ENCODE results near the gene CFAP20. TPM values are rescaled to one million over a fixed set of nuclear protein-coding genes. Genes with fewer than 3 reads are reported as not detected.

CFAP20 gene
- total and polyA plus RNA-seq, 2 experiments from 2014 or later: 61.1 to 81.7 TPM

- TF ChIP-seq EZH2phosphoT487 (IDR thresholded peaks at IDR 0.05; ENCODE audit: unreplicated experiment) (no peak), ZNF331 (CRISPR knock-in tag; IDR thresholded peaks at IDR 0.05; ENCODE audit: low read depth) (no peak), CTCF (conservative IDR thresholded peaks at IDR 0.05; ENCODE audit: low read depth in 2 of 2) (no peak), REST (IDR thresholded peaks at IDR 0.05; ENCODE audit: unreplicated experiment) (no peak), STAT1 (IDR thresholded peaks at IDR 0.05; ENCODE audit: unreplicated experiment) (no peak), ETS1 (IDR thresholded peaks at IDR 0.05) (no peak), JUNB (IDR thresholded peaks at IDR 0.05; ENCODE audit: unreplicated experiment) (no peak), EZH2 (IDR thresholded peaks at IDR 0.05; ENCODE audit: low read depth, unreplicated experiment) (no peak), ZNF462 (CRISPR knock-in tag; IDR thresholded peaks at IDR 0.05) (no peak), CREB1 (CRISPR knock-in tag; IDR thresholded peaks at IDR 0.05; ENCODE audit: low read depth) (no peak), POLR2AphosphoS5 (IDR thresholded peaks at IDR 0.05; ENCODE audit: low read depth) (no peak), NANOG (IDR thresholded peaks at IDR 0.05; ENCODE audit: borderline replicate concordance) (no peak), ZNF114 (CRISPR knock-in tag; IDR thresholded peaks at IDR 0.05) (no peak)
- no peak for DNase-seq (ENCODE audit: low spot score)
- peaks cover 26% of the 10 kb centered on the region for H3K4me1 Mint-ChIP-seq
Measured at GRCh38 chr16:58102665-58103392, 26.4 kb downstream of the CFAP20 start.

More at GRCh38 chr16:58102665-58103392, 26.4 kb downstream of the CFAP20 start:
- Histone ChIP-seq H2AFZ (no peak overlapping the region), H3K27me3 (ENCODE audit: insufficient read depth) (no peaks in the 10 kb centered on the region), H4K20me1 (replicated peaks; ENCODE audit: insufficient read depth) (no peaks in the 10 kb centered on the region), H3K79me2 (replicated peaks; ENCODE audit: insufficient read depth) (no peaks in the 10 kb centered on the region), H3K36me3 (ENCODE audit: insufficient read depth) (no peaks in the 10 kb centered on the region), H3K9me2 (ENCODE audit: insufficient read depth) (no peaks in the 10 kb centered on the region), H3F3A (replicated peaks; ENCODE audit: low read depth) (no peaks in the 10 kb centered on the region), H3K4me1 (ENCODE audit: insufficient read depth) (peaks cover 19% of the 10 kb centered on the region), H3K27ac (ENCODE audit: low read depth) (no peak overlapping the region), H3K4me3 (no peak overlapping the region), H3K4me2 (no peak overlapping the region)
- Mint-ChIP-seq H3K4me3 (no peak overlapping the region), H3K9me3 (no peaks in the 10 kb centered on the region; the same call in 2 of the 3 replicates), H3K36me3 (ENCODE audit: low read depth) (no peaks in the 10 kb centered on the region), H3K27me3 (ENCODE audit: insufficient read depth, low read depth, poor library complexity) (peaks cover 23% of the 10 kb centered on the region), H3K27ac (no peak overlapping the region)
- ATAC-seq: no peak

Data from GM23338 (cell line).